Panc1 (cell line): ENCODE results near the gene LINGO4. TPM values are rescaled to one million over a fixed set of nuclear protein-coding genes. Genes with fewer than 3 reads are reported as not detected.

Experiments used
- ATAC-seq: fragments of 200-7000 bp; cut with Tn5 transposase; 2 replicates; pipeline ENCODE4 v1.9.1; 2020; ENCODE audit warnings: mild to moderate bottlenecking, moderate library complexity
- BruUV-seq: library from RNA; stranded (reverse); fragments of 400-500 nt; replicated peaks from 2 replicates; lab custom pipeline; 2021; lab: Mats Ljungman, UMichigan
- CTCF ChIA-PET: fragments of 300-600 bp; sonication (Branson Sonifier 250); formaldehyde crosslinking; loops from one replicate; lab custom pipeline; 2022; ENCODE audit warnings: antibody characterized with exemption; lab: Charles Lee
- POLR2A ChIA-PET: fragments of 300-600 bp; sonication (Branson Sonifier 250); formaldehyde crosslinking; loops from one replicate; lab custom pipeline; 2022; ENCODE audit warnings: antibody characterized with exemption; lab: Charles Lee
- DNase-seq: peaks from one replicate; pipeline ENCODE4 v3.0.0-alpha.2; 2010; ENCODE audit warnings: low read depth, low spot score
- H3K27ac ChIP-seq: 2 replicates; pipeline ENCODE4 v1.5.1; 2011; ENCODE audit warnings: mild to moderate bottlenecking, low read length, inconsistent platforms
- H3K27me3 ChIP-seq: fragments of 200-500 bp; sonication (Bioruptor generic); 2 replicates; pipeline ENCODE4 v1.6.0; 2014; ENCODE audit warnings: low read length, inconsistent platforms; ENCODE audit not compliant: control insufficient read depth, insufficient read depth
- H3K36me3 ChIP-seq: fragments of 200-500 bp; sonication (Bioruptor generic); 2 replicates; pipeline ENCODE4 v1.5.1; 2014; ENCODE audit warnings: inconsistent platforms, mild to moderate bottlenecking, low read length, moderate library complexity; ENCODE audit not compliant: control insufficient read depth, insufficient read depth
- H3K4me1 ChIP-seq: 2 replicates; pipeline ENCODE4 v1.5.1; 2011; ENCODE audit warnings: inconsistent platforms, mild to moderate bottlenecking, low read length, moderate library complexity; ENCODE audit not compliant: control insufficient read depth, insufficient read depth
- H3K4me3 ChIP-seq, 2 experiments: 2 replicates each; pipeline ENCODE4 v1.5.1; 2011 to 2012; ENCODE audit warnings: low read depth in 2 of 2, low read length in 2 of 2, mild to moderate bottlenecking in 2 of 2, inconsistent platforms in 1 of 2, moderate library complexity in 1 of 2
- H3K9me3 ChIP-seq: fragments of 200-500 bp; sonication (Bioruptor generic); 2 replicates; pipeline ENCODE4 v1.5.1; 2014; ENCODE audit warnings: low read depth, mild to moderate bottlenecking, inconsistent platforms, low read length, moderate library complexity; ENCODE audit not compliant: control insufficient read depth, insufficient read depth
- CTCF ChIP-seq: fragments of 450-650 bp; IDR thresholded peaks from 2 replicates; pipeline ENCODE4 v1.5.1; 2017; ENCODE audit warnings: mild to moderate bottlenecking
- POLR2AphosphoS5 ChIP-seq: IDR thresholded peaks from 2 replicates; pipeline ENCODE4 v1.6.1; 2012; ENCODE audit warnings: mild to moderate bottlenecking, low read depth, low read length, moderate library complexity
- REST ChIP-seq, 2 experiments: IDR thresholded peaks; 2 replicates each; pipeline ENCODE4 v1.6.1; 2011 to 2012; ENCODE audit warnings: low read depth in 2 of 2, control low read depth in 1 of 2, low read length in 1 of 2, mild to moderate bottlenecking in 1 of 2, moderate library complexity in 1 of 2; ENCODE audit not compliant: insufficient read depth in 1 of 2
- SIN3A ChIP-seq: IDR thresholded peaks from 2 replicates; pipeline ENCODE4 v1.6.1; 2012; ENCODE audit warnings: low read depth, mild to moderate bottlenecking, low read length, moderate library complexity, borderline replicate concordance; ENCODE audit not compliant: insufficient read depth
- TCF7L2 ChIP-seq: IDR thresholded peaks from 2 replicates; pipeline ENCODE4 v1.6.1; 2011; ENCODE audit warnings: mild to moderate bottlenecking, low read depth, low read length, inconsistent platforms
- in situ Hi-C: cut with HindIII; loops from 2 replicates; pipeline ENCODE4 v1.10.0; 2016; ENCODE audit warnings: low sequenced_read_pairs, low pct_unique_long_range_greater_than_20kb
- intact Hi-C: fragments of 100-400 bp; cut with micrococcal nuclease; formaldehyde crosslinking; loops from one replicate; pipeline ENCODE4 v1.10.0; 2022; ENCODE audit not compliant: unreplicated experiment
- total RNA-seq: library from RNA; stranded (reverse); gene quantifications from one replicate; pipeline ENCODE4 v1.2.1, GENCODE V29; 2021; ENCODE audit not compliant: unreplicated experiment

Gene LINGO4
- total RNA-seq, 1 experiment from 2014 or later, result not detected

GRCh38 chr1:151837884-151838221 lies 32.6 kb upstream of the LINGO4 start:
- DNase-seq (no peak), ATAC-seq (no peak)
- TF ChIP-seq REST (IDR thresholded peaks at IDR 0.05; ENCODE audit: insufficient read depth in 1 of 2, low read depth in 2 of 2, low read length in 1 of 2) (no peak), TCF7L2 (no peak), CTCF (no peak), POLR2AphosphoS5 (no peak), SIN3A (no peak)
- intact Hi-C loops (loop anchor here (2.0 to 10.0 kb wide), 4 partner anchors 75 to 393 kb away; partner anchors contain the start of gene MRPL9), in situ Hi-C loops (no loop called here)
- Histone ChIP-seq H3K27ac (no peak overlapping the region), H3K4me3 (no peak overlapping the region), H3K4me1 (peaks cover 10% of the 10 kb centered on the region), H3K36me3 (no peaks in the 10 kb centered on the region), H3K9me3 (no peaks in the 10 kb centered on the region), H3K27me3 (no peaks in the 10 kb centered on the region)
- BruUV-seq, result no TSS peak
- CTCF ChIA-PET, result no interaction called here
- POLR2A ChIA-PET, result interaction anchor here (0.6 kb wide), 1 partner anchor 147 kb away, joined by 3 read pairs; no protein-coding TSS in a partner anchor

- H3K27me3 ChIP-seq, result no peaks in the 10 kb centered on the region
- H3K4me3 ChIP-seq, result no peak overlapping the region
- POLR2A ChIA-PET, result no interaction called here
- H3K27ac ChIP-seq, result no peak overlapping the region
- in situ Hi-C loops (no loop called here), intact Hi-C loops (loop anchor here (2.0 to 10.0 kb wide), 4 partner anchors 74 to 392 kb away; partner anchors contain the start of gene MRPL9)
- ATAC-seq (no peak), DNase-seq (no peak)
- H3K36me3 ChIP-seq, result no peaks in the 10 kb centered on the region
- no TSS peak for BruUV-seq
- TF ChIP-seq POLR2AphosphoS5 (no peak), SIN3A (no peak), CTCF (no peak), REST (IDR thresholded peaks at IDR 0.05; ENCODE audit: insufficient read depth in 1 of 2, low read depth in 2 of 2, low read length in 1 of 2) (no peak), TCF7L2 (no peak)
- H3K4me1 ChIP-seq, result peaks cover 10% of the 10 kb centered on the region
- H3K9me3 ChIP-seq, result no peaks in the 10 kb centered on the region
- CTCF ChIA-PET, result interaction anchor here (0.5 to 1.1 kb wide), 6 partner anchors 38 to 737 kb away, joined by 3 to 9 read pairs (median 3); partner anchors contain the start of gene THEM4
Observed at GRCh38 chr1:151837197-151837596, 32.0 kb upstream of the LINGO4 start.
